ENCODE measurements around the gene CNPPD1. TPM values are rescaled to one million over a fixed set of nuclear protein-coding genes. Genes with fewer than 3 reads are reported as not detected.

CNPPD1 gene
- total RNA-seq, 1 experiment from 2014 or later = 40.6 TPM

GRCh38 chr2:219179601-219180465 lies 3.1 kb upstream of the CNPPD1 start:
- no TSS peak for BruUV-seq (replicated peaks)
- intact Hi-C loops (cut with micrococcal nuclease; ENCODE audit: unreplicated experiment) = loop anchor here (5.0 kb wide), 1 partner anchor 117 kb away; no protein-coding TSS in a partner anchor
- no peaks in the 10 kb centered on the region for H3K27me3 Mint-ChIP-seq (ENCODE audit: unreplicated experiment)
- no peak for TF ChIP-seq CTCF (IDR thresholded peaks at IDR 0.05; ENCODE audit: unreplicated experiment)
- no peak for DNase-seq
- CTCF ChIA-PET = interaction anchor here (0.6 kb wide), 1 partner anchor 182 kb away, joined by 4 read pairs; no protein-coding TSS in a partner anchor
- H3K36me3 Mint-ChIP-seq (ENCODE audit: insufficient read depth, unreplicated experiment) = peaks cover 52% of the 10 kb centered on the region
- peaks cover 21% of the 10 kb centered on the region for H3K4me1 Mint-ChIP-seq (ENCODE audit: low read depth, unreplicated experiment)
- H3K9me3 Mint-ChIP-seq (ENCODE audit: low read depth, unreplicated experiment) = no peaks in the 10 kb centered on the region
- H3K4me3 Mint-ChIP-seq (ENCODE audit: low read depth, unreplicated experiment) = no peak overlapping the region
- no peak overlapping the region for H3K27ac Mint-ChIP-seq (ENCODE audit: unreplicated experiment)

GRCh38 chr2:219178377-219179175 lies 1.9 kb upstream of the CNPPD1 start:
- CTCF ChIA-PET = no interaction called here
- Mint-ChIP-seq H3K9me3 (ENCODE audit: low read depth, unreplicated experiment) (no peaks in the 10 kb centered on the region), H3K27me3 (ENCODE audit: unreplicated experiment) (no peaks in the 10 kb centered on the region), H3K36me3 (ENCODE audit: insufficient read depth, unreplicated experiment) (peaks cover 61% of the 10 kb centered on the region), H3K4me3 (ENCODE audit: low read depth, unreplicated experiment) (peak overlapping the region; percentile 98), H3K4me1 (ENCODE audit: low read depth, unreplicated experiment) (peaks cover 30% of the 10 kb centered on the region), H3K27ac (ENCODE audit: unreplicated experiment) (peak overlapping the region; percentile 97)
- intact Hi-C loops (cut with micrococcal nuclease; ENCODE audit: unreplicated experiment) = loop anchor here (5.0 kb wide), 1 partner anchor 119 kb away; no protein-coding TSS in a partner anchor
- no peak for TF ChIP-seq CTCF (IDR thresholded peaks at IDR 0.05; ENCODE audit: unreplicated experiment)
- peak; percentile 43 for DNase-seq
- no TSS peak for BruUV-seq (replicated peaks)

DNA sequence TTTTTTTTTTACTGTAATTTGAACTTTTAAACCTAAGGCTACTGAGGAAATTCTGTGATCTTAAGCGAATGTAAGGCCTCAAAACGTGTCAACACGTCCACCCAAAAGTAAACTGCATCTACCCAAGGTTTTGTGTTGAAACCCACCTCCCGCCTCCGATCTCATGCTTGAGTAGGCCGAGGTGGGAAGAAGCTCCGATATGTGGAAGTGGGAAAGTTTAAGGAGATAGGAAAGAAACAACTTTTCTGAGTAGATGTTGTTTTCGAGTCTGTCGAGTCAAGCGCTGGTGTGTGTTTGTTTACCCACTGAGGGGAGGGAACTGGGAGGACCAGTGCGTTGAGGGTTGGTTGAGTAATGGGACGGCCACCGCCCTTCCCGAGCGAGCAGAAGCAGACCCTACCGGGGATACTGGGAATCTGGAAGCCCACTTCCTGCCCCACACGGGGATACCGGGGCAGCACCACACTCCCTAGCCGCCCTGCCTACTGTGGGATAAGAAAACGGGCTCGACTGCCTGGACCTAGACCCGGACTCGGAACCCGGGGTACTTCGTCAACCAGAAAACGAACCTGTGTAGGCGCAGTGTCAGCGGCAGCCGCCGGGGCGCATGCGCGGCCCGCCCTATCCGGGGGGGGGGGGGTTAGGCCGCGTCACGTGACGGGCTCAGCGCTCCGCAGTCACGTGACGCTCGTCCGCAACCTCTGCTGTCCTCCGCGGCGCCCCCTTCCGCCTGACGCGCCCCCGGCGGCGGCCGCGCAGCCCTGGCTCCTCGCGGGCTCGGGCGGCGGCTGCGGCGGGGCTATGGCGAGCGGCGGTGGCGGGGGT lies 1.0 kb upstream of the CNPPD1 start, which contains the start of gene RETREG2:
Gene RETREG2 (plus strand): TSS at position 724 of the 825 bp plus-strand sequence. CDS start 78 bp downstream, at position 802.
- Mint-ChIP-seq H3K27ac (ENCODE audit: unreplicated experiment) (peak within 1 kb of the TSS; percentile 97), H3K4me1 (ENCODE audit: low read depth, unreplicated experiment) (peaks cover 30% of the 10 kb centered on the region), H3K27me3 (ENCODE audit: unreplicated experiment) (no peaks in the 10 kb centered on the region), H3K36me3 (ENCODE audit: insufficient read depth, unreplicated experiment) (peaks cover 61% of the 10 kb centered on the region), H3K9me3 (ENCODE audit: low read depth, unreplicated experiment) (no peaks in the 10 kb centered on the region), H3K4me3 (ENCODE audit: low read depth, unreplicated experiment) (peak within 1 kb of the TSS; percentile 98)
- DNase-seq = peak; percentile 85
- CTCF ChIA-PET = no interaction called here
- peak; percentile 34 for TF ChIP-seq CTCF (IDR thresholded peaks at IDR 0.05; ENCODE audit: unreplicated experiment)
- intact Hi-C loops (cut with micrococcal nuclease; ENCODE audit: unreplicated experiment) = loop anchor here (5.0 kb wide), 1 partner anchor 120 kb away; no protein-coding TSS in a partner anchor
- BruUV-seq (replicated peaks) = no TSS peak
